GM12865 (cell line): Measurements from ENCODE around the gene C3orf20.

Experiments used
- DNase-seq: peaks from one replicate; pipeline ENCODE4 v3.0.0; 2010; ENCODE audit warnings: low read depth
- H3K4me3 ChIP-seq: 2 replicates; pipeline ENCODE4 v1.5.1; 2011; ENCODE audit warnings: mild to moderate bottlenecking, low read depth, low read length, control low read depth
- CTCF ChIP-seq: IDR thresholded peaks from 2 replicates; pipeline ENCODE4 v1.5.1; 2011; ENCODE audit warnings: low read length, control low read depth, low read depth, inconsistent platforms; ENCODE audit not compliant: insufficient read depth; ENCODE audit errors: missing control alignments

Gene C3orf20

GRCh38 chr3:14818804-14819500 lies 144.0 kb downstream of the C3orf20 start, which contains the start of gene FGD5:
Gene FGD5, plus strand, starts transcription at chr3:14818962. Its CDS starts 110 bp downstream, at chr3:14819072.
- no peak within 1 kb of the TSS for H3K4me3 ChIP-seq
- no peak for TF ChIP-seq CTCF
- DNase-seq, result no peak

DNA sequence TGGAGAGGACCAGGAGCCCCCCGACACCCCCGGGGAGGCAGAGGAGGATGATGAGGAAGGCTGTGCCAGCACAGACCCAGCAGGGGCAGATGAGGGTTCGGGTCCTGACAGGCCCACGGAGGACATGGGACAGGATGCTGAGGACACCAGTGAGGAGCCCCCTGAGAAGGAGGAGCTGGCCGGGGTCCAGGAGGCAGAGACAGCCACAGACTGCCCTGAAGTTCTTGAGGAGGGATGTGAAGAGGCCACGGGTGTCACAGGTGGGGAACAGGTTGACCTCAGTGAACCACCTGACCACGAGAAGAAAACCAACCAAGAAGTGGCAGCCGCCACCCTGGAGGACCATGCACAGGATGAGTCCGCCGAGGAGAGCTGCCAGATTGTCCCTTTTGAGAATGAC lies 144.7 kb downstream of the C3orf20 start:
- H3K4me3 ChIP-seq, result no peak overlapping the region
- no peak for DNase-seq
- no peak for TF ChIP-seq CTCF

GRCh38 chr3:14820156-14820555 lies 145.2 kb downstream of the C3orf20 start:
- TF ChIP-seq CTCF, result no peak
- no peak overlapping the region for H3K4me3 ChIP-seq
- DNase-seq, result no peak

DNA sequence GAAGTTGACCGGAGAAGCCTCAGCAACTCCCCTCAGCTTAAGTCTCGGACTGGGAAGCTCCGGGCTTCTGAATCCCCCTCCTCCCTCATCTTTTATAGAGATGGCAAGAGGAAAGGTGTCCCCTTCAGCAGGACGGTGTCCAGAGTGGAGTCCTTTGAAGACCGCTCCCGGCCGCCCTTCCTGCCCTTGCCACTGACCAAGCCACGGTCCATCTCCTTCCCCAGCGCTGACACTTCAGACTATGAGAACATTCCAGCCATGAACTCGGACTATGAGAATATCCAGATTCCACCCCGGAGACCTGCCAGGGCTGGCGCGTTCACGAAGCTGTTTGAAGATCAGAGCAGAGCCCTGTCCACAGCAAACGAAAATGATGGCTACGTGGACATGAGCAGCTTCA lies 146.2 kb downstream of the C3orf20 start:
- no peak for DNase-seq
- H3K4me3 ChIP-seq, result no peak overlapping the region
- no peak for TF ChIP-seq CTCF

GRCh38 chr3:14822134-14822533 lies 147.2 kb downstream of the C3orf20 start:
- no peak for TF ChIP-seq CTCF

More at GRCh38 chr3:14822134-14822533, 147.2 kb downstream of the C3orf20 start:
- no peak for DNase-seq
- no peak overlapping the region for H3K4me3 ChIP-seq
